ENCODE data around the gene NEDD4L. TPM values are rescaled to one million over a fixed set of nuclear protein-coding genes. Genes with fewer than 3 reads are reported as not detected.
A peak's percentile ranks its signal among the peaks of the same experiment; 100 is the strongest.

The NEDD4L gene
- total and polyA plus RNA-seq, 7 donors = 52.0 to 104 (median 57.4) TPM

DNA sequence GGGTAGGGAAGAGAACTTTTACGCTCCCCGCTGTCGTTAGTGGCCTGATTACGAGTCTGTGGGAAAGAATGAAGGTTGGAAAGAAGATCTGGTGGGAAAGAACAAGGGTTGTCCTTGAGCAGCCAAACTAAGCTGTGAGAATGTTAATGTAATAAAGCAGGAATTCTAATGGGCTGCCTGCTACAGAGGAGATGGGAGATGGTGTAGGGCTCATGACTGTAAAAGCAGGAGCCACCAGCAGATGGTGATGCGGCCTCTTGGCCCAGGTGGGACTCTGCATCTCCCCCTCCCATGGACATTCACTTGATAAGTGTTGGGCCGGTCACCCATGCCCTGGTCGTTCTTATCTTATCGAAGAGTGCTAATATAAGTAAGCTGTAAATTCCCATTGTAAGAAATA lies 150.0 kb downstream of the NEDD4L start:
- 73 to 82% methylated on average over 8 of the region's 8 CpGs for WGBS, 2 donors
- no peaks in the 10 kb centered on the region for H3K27me3 ChIP-seq
- H3K9me3 ChIP-seq = no peaks in the 10 kb centered on the region
- no peaks in the 10 kb centered on the region for H3K36me3 ChIP-seq
- TF ChIP-seq EP300 (IDR thresholded peaks at IDR 0.05) (no peak), POLR2AphosphoS5 (IDR thresholded peaks at IDR 0.05) (no peak), POLR2A (IDR thresholded peaks at IDR 0.05) (no peak)
- TF ChIP-seq, protein P1, sequence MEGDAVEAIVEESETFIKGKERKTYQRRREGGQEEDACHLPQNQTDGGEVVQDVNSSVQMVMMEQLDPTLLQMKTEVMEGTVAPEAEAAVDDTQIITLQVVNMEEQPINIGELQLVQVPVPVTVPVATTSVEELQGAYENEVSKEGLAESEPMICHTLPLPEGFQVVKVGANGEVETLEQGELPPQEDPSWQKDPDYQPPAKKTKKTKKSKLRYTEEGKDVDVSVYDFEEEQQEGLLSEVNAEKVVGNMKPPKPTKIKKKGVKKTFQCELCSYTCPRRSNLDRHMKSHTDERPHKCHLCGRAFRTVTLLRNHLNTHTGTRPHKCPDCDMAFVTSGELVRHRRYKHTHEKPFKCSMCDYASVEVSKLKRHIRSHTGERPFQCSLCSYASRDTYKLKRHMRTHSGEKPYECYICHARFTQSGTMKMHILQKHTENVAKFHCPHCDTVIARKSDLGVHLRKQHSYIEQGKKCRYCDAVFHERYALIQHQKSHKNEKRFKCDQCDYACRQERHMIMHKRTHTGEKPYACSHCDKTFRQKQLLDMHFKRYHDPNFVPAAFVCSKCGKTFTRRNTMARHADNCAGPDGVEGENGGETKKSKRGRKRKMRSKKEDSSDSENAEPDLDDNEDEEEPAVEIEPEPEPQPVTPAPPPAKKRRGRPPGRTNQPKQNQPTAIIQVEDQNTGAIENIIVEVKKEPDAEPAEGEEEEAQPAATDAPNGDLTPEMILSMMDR (IDR thresholded peaks at IDR 0.05) = no peak
- no peak overlapping the region for H3K4me3 ChIP-seq
- intact Hi-C loops (cut with DNase I) = loop anchor here (5.0 kb wide), 1 partner anchor 198 kb away; no protein-coding TSS in a partner anchor
- peak overlapping the region in 2 of 4 donors; percentile 78 to 85 for H3K27ac ChIP-seq
- H3K4me1 ChIP-seq = peaks cover 0 to 24% (median 19%) of the 10 kb centered on the region in 4 donors
- DNase-seq = no peak

DNA sequence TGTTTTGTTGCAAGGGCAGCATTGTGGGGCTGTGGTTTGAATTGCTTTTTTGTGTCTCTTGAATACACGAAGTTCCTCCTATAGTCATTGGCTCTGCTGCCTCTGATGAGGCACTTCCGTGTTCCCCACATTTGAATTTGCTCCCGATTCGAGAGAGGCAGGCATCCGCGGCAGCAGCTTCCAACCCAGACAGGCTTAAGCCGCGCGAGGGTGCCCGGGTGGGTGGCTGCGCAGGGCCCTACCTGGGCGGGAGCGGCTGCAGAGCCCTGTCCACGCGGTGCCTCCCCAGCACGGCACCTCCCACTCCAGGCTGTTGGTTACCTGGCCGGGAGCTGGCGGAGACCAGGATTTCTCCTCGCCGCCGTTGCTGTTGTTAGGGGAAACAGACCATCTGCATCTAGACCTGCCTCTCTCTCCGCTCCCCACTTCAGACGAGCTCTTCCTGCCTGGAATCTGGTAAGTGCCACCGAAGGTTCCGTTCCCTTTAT lies 151.3 kb downstream of the NEDD4L start:
- Histone ChIP-seq H3K4me1 (peaks cover 0 to 21% (median 16%) of the 10 kb centered on the region in 4 donors), H3K4me3 (peak overlapping the region; percentile 44 to 59 (median 54))

GRCh38 chr18:58196164-58196563 lies 152.1 kb downstream of the NEDD4L start:
- Histone ChIP-seq H3K4me3 (peak overlapping the region; percentile 44 to 59 (median 54)), H3K9me3 (no peaks in the 10 kb centered on the region), H3K36me3 (no peaks in the 10 kb centered on the region), H3K4me1 (peaks cover 0 to 29% (median 22%) of the 10 kb centered on the region in 4 donors), H3K27ac (peak overlapping the region; percentile 74 to 85 (median 80)), H3K27me3 (no peaks in the 10 kb centered on the region)
- intact Hi-C loops (cut with DNase I) = loop anchor here (5.0 kb wide), 1 partner anchor 61 kb away; no protein-coding TSS in a partner anchor
- DNase-seq = no peak
- TF ChIP-seq POLR2AphosphoS5 (IDR thresholded peaks at IDR 0.05) = no peak
- TF ChIP-seq POLR2A (IDR thresholded peaks at IDR 0.05) = no peak
- TF ChIP-seq, protein P1 (IDR thresholded peaks at IDR 0.05) = no peak
- TF ChIP-seq EP300 (IDR thresholded peaks at IDR 0.05) = no peak
- 24 to 61% methylated on average over 3 of the region's 3 CpGs for WGBS, 2 donors

More for the DNA sequence above, 151.3 kb downstream of the NEDD4L start:
- intact Hi-C loops (cut with DNase I) = loop anchor here (5.0 kb wide), 1 partner anchor 62 kb away; no protein-coding TSS in a partner anchor
- no peaks in the 10 kb centered on the region for H3K9me3 ChIP-seq
- TF ChIP-seq POLR2A (IDR thresholded peaks at IDR 0.05) (no peak), POLR2AphosphoS5 (IDR thresholded peaks at IDR 0.05) (peak; percentile 23 to 71 (median 42))
- DNase-seq = peak; percentile 70
- H3K27me3 ChIP-seq = no peaks in the 10 kb centered on the region
- peak overlapping the region; percentile 74 to 85 (median 80) for H3K27ac ChIP-seq
- 17 to 23% methylated on average over 25 of the region's 25 CpGs for WGBS, 2 donors
- no peaks in the 10 kb centered on the region for H3K36me3 ChIP-seq

DNA sequence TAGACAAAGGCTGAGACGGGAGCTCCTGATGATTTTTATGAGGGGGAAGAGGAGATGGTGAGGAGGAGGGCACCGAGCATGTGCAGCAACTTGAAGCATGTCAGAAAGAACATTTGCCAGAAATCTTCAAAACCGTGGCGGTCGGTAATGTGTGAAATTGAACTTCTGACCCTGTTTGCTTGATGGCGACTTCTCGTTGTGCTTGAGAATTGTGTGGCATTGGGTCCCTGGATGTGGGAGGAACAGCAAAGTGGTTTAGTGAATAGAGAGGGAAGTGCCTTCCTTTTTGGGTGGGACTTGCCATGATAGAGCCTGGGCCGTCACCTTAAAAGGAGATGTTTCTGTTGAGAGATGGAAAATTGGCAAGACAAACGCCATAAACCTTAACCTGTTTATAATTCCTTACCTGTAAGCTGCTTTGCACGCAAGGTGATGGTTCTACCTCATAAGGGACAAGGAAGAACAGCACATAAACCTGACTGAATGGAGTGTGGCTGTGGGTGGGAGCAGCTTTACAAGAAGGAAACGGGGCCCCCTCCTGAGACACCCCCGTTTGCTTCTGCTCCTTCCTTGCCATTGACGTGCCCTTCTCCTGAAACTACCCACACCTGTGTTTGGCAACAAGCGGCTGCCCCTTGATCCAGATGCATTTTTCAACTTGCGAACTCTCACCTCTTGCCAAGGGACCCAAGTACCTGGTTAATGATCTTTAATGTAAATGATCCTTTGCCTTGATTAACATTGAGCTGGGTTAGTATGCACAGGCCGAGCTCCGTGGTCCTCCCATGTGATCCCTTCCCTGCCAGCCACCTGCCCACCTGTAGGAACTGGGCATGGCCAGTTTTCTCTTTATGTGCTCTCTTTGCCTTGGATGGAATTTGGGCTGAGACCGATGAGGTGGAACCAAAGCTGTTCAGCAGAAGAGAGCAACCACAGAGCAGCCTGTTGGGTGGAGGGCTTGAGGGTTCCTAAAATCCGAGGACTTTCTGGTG lies 153.2 kb downstream of the NEDD4L start:
- H3K27ac ChIP-seq = peak overlapping the region; percentile 74 to 85 (median 80)
- H3K4me1 ChIP-seq = peaks cover 0 to 39% (median 31%) of the 10 kb centered on the region in 4 donors
- intact Hi-C loops (cut with DNase I) = loop anchor here (5.0 kb wide), 1 partner anchor 60 kb away; no protein-coding TSS in a partner anchor

More for the DNA sequence above, 153.2 kb downstream of the NEDD4L start:
- whole genome bisulfite sequencing, 2 donors = 20 to 70% methylated on average over 19 of the region's 19 CpGs
- H3K9me3 ChIP-seq = no peaks in the 10 kb centered on the region
- TF ChIP-seq POLR2A (IDR thresholded peaks at IDR 0.05) (no peak), EP300 (IDR thresholded peaks at IDR 0.05) (no peak), POLR2AphosphoS5 (IDR thresholded peaks at IDR 0.05) (peak; percentile 49 to 63 (median 56))
- TF ChIP-seq, protein P1 (IDR thresholded peaks at IDR 0.05) = no peak
- no peaks in the 10 kb centered on the region for H3K36me3 ChIP-seq
- H3K27me3 ChIP-seq = no peaks in the 10 kb centered on the region
- DNase-seq = peak; percentile 76
- peak overlapping the region; percentile 44 to 59 (median 54) for H3K4me3 ChIP-seq

Measured in sigmoid colon (tissue), 7 donors.